NOMO-1 treated with dmso at 0.1 percent for 144 hours (cell line): ENCODE results near the gene NDUFS6.
"Not testable (repeated sequence)": the region's sequence is repeated elsewhere in the genome, so short reads cannot be mapped to it uniquely, and the experiment has no call there.

Source experiments
- DNase-seq: peaks from one replicate; lab custom pipeline; 2025; ENCODE audit not compliant: unreplicated experiment; lab: John Stamatoyannopoulos, UW

Gene NDUFS6

DNA sequence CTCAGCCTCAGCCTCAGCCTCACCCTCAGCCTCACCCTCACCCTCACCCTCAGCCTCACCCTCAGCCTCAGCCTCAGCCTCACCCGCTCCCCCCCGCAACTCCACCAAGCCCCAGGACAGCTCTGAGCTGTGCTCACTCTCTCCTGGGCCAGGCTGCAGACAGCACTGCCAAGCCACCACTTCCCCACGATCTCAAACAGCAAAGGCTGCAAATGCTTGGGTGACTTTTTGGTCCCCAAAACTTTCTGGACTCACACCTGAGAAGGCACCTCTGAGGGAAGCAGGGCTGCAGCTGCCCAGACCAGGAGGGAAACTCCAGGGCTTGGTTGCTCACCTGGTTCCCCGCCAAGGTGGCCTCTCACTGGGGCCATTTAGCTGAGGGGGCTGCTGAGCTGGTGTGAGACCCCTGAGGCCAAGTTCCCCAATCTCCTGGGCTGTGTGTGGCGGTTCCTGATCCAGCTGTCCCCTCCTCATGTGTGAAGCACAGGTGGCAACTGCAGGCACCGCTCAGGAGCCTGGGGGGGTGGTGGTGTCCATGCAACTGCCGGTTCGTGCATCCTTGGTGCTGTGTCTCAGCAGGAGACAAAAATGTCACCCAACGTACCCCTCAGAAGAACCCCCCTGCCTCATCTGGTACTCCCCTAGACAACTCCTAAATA lies 19.4 kb upstream of the NDUFS6 start:
- DNase-seq: no peak

GRCh38 chr5:1782385-1783215 lies 18.6 kb upstream of the NDUFS6 start:
- DNase-seq: no peak

GRCh38 chr5:1783216-1783554 lies 18.0 kb upstream of the NDUFS6 start:
- DNase-seq: no peak

DNA sequence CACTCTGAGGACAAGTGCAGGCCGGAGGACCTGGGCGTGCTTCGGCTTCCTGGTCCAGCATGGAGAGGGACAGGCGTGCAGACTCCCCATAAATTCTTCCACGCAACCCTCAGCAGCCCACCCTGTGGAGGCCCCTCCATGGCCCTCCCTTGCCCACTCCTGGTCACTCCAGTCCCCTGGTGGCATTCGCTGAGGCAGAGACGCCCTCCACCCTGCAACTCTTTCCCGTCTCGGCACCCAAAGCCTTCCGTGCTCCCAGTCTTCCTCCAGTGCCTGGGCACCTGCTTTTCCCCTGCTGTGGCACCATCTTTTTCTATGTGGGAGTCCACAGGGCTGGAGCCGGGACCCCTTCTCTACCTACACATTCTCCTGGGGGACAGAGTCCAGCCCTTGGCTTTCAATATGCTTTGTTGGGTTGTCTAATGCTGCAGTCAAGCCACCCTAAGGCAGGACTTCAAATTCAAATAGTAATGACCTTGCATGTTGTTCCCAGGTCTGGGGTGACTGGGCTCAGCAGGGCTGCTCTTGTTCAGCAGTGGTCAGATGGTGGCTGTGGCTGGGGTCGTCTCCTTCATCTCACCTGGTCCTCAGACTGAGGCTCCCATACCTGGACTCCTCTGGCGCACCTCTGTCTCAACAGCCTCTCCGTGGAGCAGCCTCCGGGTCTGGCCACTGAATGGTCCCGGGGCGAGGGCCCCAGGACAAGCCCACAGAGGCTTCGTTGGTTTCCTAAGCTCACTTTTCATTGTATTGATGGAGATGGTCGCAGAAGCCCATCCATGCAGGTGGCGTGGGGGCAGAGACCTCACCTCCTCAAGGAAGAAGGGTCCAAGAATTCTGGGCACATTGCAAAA lies 16.8 kb upstream of the NDUFS6 start:
- no peak for DNase-seq

DNA sequence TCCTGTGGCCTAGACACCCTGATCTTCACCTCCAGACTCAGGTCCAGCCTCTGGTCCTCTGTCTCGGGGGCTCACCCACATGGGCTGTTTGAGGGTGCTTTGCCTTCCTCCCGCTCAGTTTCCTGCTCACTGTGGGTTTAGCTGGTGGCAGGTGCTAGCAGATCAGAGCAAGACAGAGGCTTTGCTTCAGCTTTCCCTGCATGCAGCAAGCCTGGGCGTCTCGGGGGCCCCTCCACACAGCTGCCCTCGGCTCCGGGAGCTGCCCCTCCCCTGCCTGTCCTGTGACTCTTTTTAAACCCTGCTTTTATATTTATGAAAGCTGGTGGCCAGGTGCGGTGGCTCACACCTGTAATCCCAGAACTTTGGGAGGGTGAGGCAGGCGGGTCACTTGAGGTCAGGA lies 16.1 kb upstream of the NDUFS6 start:
- DNase-seq: no peak

GRCh38 chr5:1785984-1786383 lies 15.2 kb upstream of the NDUFS6 start:
- no peak for DNase-seq

DNA sequence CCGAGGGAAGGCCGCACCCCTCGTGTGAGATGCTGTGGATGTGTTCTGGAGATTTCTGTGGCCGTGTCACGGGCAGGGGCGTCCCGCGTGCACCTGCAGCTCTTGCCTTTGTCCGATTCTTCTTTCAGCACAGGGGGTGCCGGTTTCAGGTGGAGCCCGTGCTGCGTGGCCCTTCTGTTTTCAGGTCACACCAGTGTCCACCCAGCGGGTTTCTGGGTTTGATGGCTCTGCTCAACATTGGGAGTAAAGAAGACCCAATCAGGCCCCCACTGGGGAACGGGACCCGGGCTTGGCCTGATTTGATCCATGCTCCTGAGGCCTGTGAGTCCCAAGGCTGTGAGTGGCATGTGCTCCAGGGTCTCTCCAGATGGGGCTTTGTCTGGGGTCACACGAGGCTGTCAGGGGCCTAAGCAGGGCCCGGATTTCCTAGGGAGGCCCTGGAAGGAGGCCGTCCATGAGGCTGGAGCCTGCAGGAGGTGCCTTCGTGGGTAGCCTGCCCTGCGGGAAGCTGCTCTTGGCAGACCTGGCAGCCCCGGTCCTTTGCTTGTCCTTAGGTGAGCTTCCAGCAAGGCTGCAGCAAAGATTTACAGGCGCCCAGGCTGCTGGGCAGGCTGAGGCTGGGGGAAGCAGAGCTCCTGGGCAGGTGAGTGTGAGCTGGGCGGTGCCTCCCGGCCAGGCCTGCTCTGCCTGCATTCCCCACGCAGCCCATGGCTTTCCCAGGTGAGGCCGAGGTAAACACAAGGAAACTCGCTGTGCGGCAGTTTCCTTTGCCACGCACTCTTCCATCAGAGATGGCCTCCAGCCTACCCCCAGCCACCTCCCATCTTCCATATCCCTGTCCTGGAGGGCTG lies 14.4 kb upstream of the NDUFS6 start:
- no peak for DNase-seq

DNA sequence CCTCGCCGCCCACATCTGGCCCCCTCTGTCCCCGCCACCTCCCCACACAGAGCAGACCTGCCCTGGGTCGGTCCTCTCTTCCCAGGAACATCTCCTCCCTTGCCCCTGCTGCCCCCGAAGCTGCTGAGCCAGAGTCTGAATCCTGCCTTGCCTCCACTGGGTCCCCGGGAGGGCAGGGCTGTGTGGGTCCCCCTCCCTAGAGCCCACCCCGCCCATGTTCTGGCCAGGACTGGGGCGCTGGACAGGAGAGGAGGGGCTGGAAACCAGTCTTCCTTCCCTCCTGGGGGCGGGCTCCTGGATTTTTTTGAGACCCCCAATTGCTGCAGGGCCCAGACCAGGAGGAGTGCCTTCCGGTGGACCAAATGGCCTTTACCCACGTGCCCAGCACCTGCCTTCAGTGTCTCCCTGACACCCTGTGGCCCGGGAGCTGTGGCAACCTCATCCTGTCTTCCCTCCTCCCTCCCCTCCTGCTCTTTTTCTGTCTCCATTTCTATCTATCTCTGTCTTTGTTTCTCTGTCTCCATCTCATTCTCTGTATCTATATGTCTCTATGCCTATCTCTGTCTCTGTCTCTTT lies 13.6 kb upstream of the NDUFS6 start:
- DNase-seq: no peak

DNA sequence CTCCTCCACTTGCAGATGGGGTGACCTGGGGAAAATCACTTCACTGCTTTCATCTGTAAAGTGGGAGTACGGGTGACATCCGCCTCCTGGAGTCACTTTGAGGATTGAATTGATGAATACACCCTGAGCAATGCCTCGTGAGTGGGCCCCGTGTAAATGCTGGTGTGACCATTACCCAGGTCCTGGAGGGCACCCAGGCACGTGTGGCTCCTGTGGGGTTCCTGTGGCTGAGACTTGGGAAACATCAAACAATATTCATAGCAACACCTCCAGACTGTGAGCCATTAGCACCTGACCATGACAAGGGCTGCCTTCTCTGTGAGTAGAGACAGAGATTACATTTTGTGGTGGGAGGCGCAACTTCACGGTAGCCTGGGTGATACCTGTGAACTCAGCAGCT lies 13.0 kb upstream of the NDUFS6 start:
- no peak for DNase-seq

DNA sequence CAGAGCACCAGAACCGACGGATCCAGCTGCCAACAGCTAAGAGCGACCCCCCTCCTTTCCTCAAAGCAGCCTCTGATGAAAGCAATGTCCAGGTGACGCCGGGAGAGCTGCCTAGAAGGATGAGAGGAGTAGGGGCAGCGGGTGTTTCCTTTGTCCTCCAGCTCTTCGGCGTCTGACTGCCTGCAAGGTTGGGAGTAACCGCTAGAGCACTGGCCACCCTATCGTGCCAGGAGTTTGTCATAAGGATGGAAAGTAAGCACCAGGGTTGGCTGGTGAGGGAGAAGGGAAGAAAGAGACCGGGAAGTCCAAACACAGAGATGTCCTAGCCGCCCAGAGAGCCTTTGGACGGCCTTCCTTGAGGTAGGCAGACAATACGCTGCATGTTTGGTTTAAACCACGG lies 12.4 kb upstream of the NDUFS6 start:
- DNase-seq: no peak

- not testable (repeated sequence) for DNase-seq
These were observed 11.8 kb upstream of the NDUFS6 start for GRCh38 chr5:1789438-1789833.

DNA sequence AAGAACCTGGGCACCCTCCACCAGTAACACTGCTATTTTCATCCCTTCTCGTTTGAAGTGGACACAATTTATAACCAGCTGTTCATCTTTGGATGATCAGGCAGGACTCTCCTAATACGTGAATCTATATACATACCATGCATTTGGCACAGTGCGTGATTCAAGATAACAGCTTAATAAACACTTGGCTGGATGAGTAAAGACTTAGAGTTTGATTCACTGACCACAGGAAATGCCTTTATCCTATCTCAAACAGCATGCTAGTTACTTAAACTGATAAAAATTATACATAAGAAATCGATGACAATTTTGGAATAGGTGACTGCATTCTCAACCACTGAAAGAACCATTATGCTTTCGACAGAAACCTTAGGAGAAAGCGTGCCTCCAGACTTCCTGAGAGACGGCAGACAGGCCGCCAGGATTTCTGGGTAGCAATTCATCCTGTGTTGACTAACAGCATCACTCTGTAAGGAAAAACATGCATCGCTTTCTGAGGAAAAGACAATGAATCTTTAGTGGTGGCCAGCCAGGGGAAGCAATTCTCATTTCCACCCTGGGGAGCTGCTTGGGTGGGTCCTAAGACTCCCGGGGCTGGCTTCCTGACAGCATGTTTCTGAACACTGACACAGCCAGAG lies 11.3 kb upstream of the NDUFS6 start:
- no peak for DNase-seq

DNA sequence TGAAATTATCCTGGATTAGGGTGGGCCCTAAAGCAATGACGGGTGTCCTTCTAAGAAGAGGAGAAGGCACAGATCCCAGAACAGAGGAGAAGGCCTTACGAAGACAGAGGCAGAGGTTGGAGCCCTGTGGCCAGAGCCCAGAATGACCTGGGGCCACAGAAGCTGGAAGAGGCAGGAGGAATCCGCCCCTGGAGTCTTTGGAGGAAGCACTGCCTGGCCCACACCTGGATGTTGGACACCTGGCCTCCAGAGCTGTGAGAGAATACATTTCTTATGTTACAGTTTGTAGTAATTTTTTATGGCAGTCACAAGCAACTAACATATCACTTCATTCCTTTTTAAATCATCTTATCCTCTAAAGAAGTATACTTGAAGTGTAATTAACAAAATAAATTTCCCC lies 10.0 kb upstream of the NDUFS6 start:
- DNase-seq: no peak

GRCh38 chr5:1792842-1793266 lies 8.4 kb upstream of the NDUFS6 start:
- peak; percentile 52 for DNase-seq

DNA sequence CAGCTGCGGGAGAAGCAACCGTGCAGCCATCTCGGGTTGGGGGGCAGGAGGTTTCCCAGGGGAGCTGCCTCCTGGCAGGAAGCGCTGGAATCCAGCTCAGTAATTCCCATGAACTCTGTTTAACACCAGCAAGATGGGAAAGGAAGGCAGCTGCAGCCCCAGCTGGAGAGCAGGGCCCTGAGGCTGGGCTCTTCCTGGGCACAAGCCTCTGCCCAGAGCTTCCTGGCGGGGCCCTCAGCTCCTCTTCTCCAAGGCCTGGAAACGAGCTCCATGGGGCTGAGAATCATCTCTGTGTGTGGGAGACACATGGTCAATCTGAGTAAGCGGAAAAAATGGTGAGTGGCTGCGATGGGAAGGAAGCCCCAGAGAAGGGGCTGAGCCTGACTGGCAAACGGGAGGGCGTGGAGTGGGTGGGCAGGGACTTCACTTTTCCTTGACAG lies 7.9 kb upstream of the NDUFS6 start:
- no peak for DNase-seq

- no peak for DNase-seq
These were observed 7.0 kb upstream of the NDUFS6 start for GRCh38 chr5:1793966-1794900.

GRCh38 chr5:1794901-1795290 lies 6.3 kb upstream of the NDUFS6 start:
- DNase-seq: no peak

DNA sequence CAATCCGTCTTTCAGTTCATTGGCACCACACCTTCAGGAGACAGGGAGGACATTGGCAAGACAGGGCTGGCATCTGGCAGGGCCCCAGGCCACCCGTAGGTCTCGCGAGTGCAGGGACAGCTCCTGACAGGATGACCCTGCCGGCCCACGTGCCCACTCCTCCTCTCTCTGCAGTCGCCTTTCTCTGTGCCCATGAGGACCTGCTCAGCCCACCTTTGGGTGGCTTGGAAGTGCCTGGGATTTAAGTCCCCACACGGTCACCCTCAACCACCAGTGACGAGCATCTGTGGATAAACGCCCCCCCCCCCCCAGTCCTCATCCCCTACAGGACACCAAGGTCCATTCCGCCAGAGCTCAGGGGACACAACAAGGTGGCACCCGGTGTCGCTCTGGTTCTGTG lies 5.7 kb upstream of the NDUFS6 start:
- DNase-seq: no peak

- DNase-seq: no peak
These were observed 5.3 kb upstream of the NDUFS6 start for GRCh38 chr5:1795931-1796330.
